H9 (cell line): Measurements from ENCODE around the gene MTERF4. TPM values are rescaled to one million over a fixed set of nuclear protein-coding genes. Genes with fewer than 3 reads are reported as not detected.
A peak's percentile ranks its signal among the peaks of the same experiment; 100 is the strongest.

Source experiments
- DNase-seq: peaks from one replicate; pipeline ENCODE4 v3.0.0-alpha.2; 2017
- H2AFZ ChIP-seq: one replicate; pipeline ENCODE4 v1.6.1; 2013; ENCODE audit warnings: mild to moderate bottlenecking, low read length, control low read depth, moderate library complexity
- H2AK5ac ChIP-seq: 2 replicates; pipeline ENCODE4 v1.6.1; 2013; ENCODE audit warnings: low read length, control low read depth, mixed read lengths; ENCODE audit not compliant: insufficient read length
- H2BK120ac ChIP-seq: one replicate; pipeline ENCODE4 v1.6.1; 2013; ENCODE audit warnings: low read depth, mild to moderate bottlenecking, low read length, control low read depth, inconsistent platforms; ENCODE audit not compliant: poor library complexity, severe bottlenecking
- H2BK12ac ChIP-seq: 2 replicates; pipeline ENCODE4 v1.6.1; 2013; ENCODE audit warnings: low read length, control low read depth, mixed read lengths, low read depth; ENCODE audit not compliant: insufficient read length
- H2BK15ac ChIP-seq: 2 replicates; pipeline ENCODE4 v1.6.1; 2013; ENCODE audit warnings: low read depth, low read length, control low read depth
- H2BK20ac ChIP-seq: one replicate; pipeline ENCODE4 v1.6.1; 2013; ENCODE audit warnings: low read depth, mild to moderate bottlenecking, low read length, control low read depth, inconsistent platforms; ENCODE audit not compliant: poor library complexity, severe bottlenecking
- H2BK5ac ChIP-seq: 2 replicates; pipeline ENCODE4 v1.6.1; 2013; ENCODE audit warnings: low read length, control low read depth, mixed read lengths; ENCODE audit not compliant: insufficient read length
- H3K14ac ChIP-seq: 2 replicates; pipeline ENCODE4 v1.6.1; 2013; ENCODE audit warnings: low read length, control low read depth; ENCODE audit not compliant: insufficient read depth
- H3K18ac ChIP-seq: 2 replicates; pipeline ENCODE4 v1.6.1; 2013; ENCODE audit warnings: low read depth, mild to moderate bottlenecking, mixed read lengths, low read length, control low read depth; ENCODE audit not compliant: insufficient read length
- H3K23ac ChIP-seq: 2 replicates; pipeline ENCODE4 v1.6.1; 2013; ENCODE audit warnings: low read length, control low read depth, mixed read lengths, low read depth; ENCODE audit not compliant: insufficient read length
- H3K23me2 ChIP-seq: 2 replicates; pipeline ENCODE4 v1.6.1; 2013; ENCODE audit warnings: low read depth, mild to moderate bottlenecking, mixed read lengths, low read length, control low read depth; ENCODE audit not compliant: insufficient read length, poor library complexity, severe bottlenecking
- H3K27ac ChIP-seq: 2 replicates; pipeline ENCODE4 v1.5.1; 2013; ENCODE audit warnings: low read length, control low read depth, mixed read lengths, low read depth; ENCODE audit not compliant: insufficient read length
- H3K27me3 ChIP-seq: 2 replicates; pipeline ENCODE4 v1.6.1; 2013; ENCODE audit warnings: low read length, control low read depth, inconsistent platforms; ENCODE audit not compliant: insufficient read depth
- H3K4ac ChIP-seq: 2 replicates; pipeline ENCODE4 v1.6.1; 2013; ENCODE audit warnings: low read depth, mild to moderate bottlenecking, control low read depth, inconsistent platforms, low read length, moderate library complexity
- H3K4me1 ChIP-seq: 2 replicates; pipeline ENCODE4 v1.6.1; 2013; ENCODE audit warnings: low read length, control low read depth, inconsistent platforms; ENCODE audit not compliant: insufficient read depth
- H3K4me2 ChIP-seq: 2 replicates; pipeline ENCODE4 v1.6.1; 2013; ENCODE audit warnings: low read length, control low read depth, mixed read lengths; ENCODE audit not compliant: insufficient read length, insufficient read depth
- H3K56ac ChIP-seq: 2 replicates; pipeline ENCODE4 v1.6.1; 2013; ENCODE audit warnings: low read depth, mild to moderate bottlenecking, mixed read lengths, low read length, control low read depth; ENCODE audit not compliant: insufficient read length
- H3K79me1 ChIP-seq: 2 replicates; pipeline ENCODE4 v1.6.1; 2013; ENCODE audit warnings: low read depth, mild to moderate bottlenecking, moderate library complexity, low read length, control low read depth, inconsistent platforms; ENCODE audit not compliant: insufficient read depth, poor library complexity, severe bottlenecking
- H3K79me2 ChIP-seq: 2 replicates; pipeline ENCODE4 v1.6.1; 2013; ENCODE audit warnings: low read length, control low read depth, inconsistent platforms; ENCODE audit not compliant: insufficient read depth
- H3K9ac ChIP-seq: 2 replicates; pipeline ENCODE4 v1.6.1; 2013; ENCODE audit warnings: low read length, control low read depth, mixed read lengths; ENCODE audit not compliant: insufficient read length; ENCODE audit errors: extremely low read depth
- H3K9me3 ChIP-seq: one replicate; pipeline ENCODE4 v1.6.1; 2013; ENCODE audit warnings: low read depth, low read length, inconsistent platforms; ENCODE audit not compliant: control insufficient read depth
- H3T11ph ChIP-seq: one replicate; pipeline ENCODE4 v1.6.1; 2013; ENCODE audit warnings: mild to moderate bottlenecking, low read length, control low read depth, inconsistent platforms
- H4K20me1 ChIP-seq: one replicate; pipeline ENCODE4 v1.6.1; 2013; ENCODE audit not compliant: control insufficient read depth, insufficient read length, insufficient read depth
- H4K5ac ChIP-seq: 2 replicates; pipeline ENCODE4 v1.6.1; 2013; ENCODE audit warnings: low read depth, mild to moderate bottlenecking, mixed read lengths, low read length, control low read depth; ENCODE audit not compliant: insufficient read length
- H4K8ac ChIP-seq: replicated peaks from 2 replicates; pipeline ENCODE4 v1.6.1; 2013; ENCODE audit warnings: low read length, control low read depth, mixed read lengths, low read depth; ENCODE audit not compliant: insufficient read length
- H4K91ac ChIP-seq: 2 replicates; pipeline ENCODE4 v1.6.1; 2013; ENCODE audit warnings: low read depth, mild to moderate bottlenecking, moderate library complexity, mixed read lengths, low read length, control low read depth; ENCODE audit not compliant: insufficient read length
- H3K27ac Mint-ChIP-seq, 3 experiments: 2 replicates in 2 of 3; 3 replicates in 1 of 3; pipeline ENCODE4 v1.8.0; 2020 to 2021; ENCODE audit warnings: mixed read lengths in 3 of 3, mild to moderate bottlenecking in 1 of 3, moderate library complexity in 1 of 3
- H3K27me3 Mint-ChIP-seq: 2 replicates; pipeline ENCODE4 v1.8.0; 2021; ENCODE audit warnings: low read depth, mild to moderate bottlenecking, moderate library complexity, mixed read lengths
- H3K36me3 Mint-ChIP-seq, 3 experiments: 2 replicates in 2 of 3; 3 replicates in 1 of 3; pipeline ENCODE4 v1.8.0; 2020 to 2021; ENCODE audit warnings: low read depth in 3 of 3, mixed read lengths in 3 of 3; ENCODE audit not compliant: insufficient read depth in 1 of 3
- H3K4me1 Mint-ChIP-seq, 2 experiments: 2 replicates each; pipeline ENCODE4 v1.8.0; 2020; ENCODE audit warnings: mixed read lengths in 2 of 2
- H3K4me3 Mint-ChIP-seq, 2 experiments: 2 replicates in 1 of 2; 3 replicates in 1 of 2; pipeline ENCODE4 v1.8.0; 2020 to 2021; ENCODE audit warnings: mild to moderate bottlenecking in 2 of 2, mixed read lengths in 2 of 2, moderate library complexity in 1 of 2
- H3K9me3 Mint-ChIP-seq, 2 experiments: 2 replicates in 1 of 2; 3 replicates in 1 of 2; pipeline ENCODE4 v1.8.0; 2020; ENCODE audit warnings: mild to moderate bottlenecking in 2 of 2, mixed read lengths in 2 of 2, moderate library complexity in 1 of 2
- WGBS: extraction: QIAGEN DNeasy Blood & Tissue Kit; methylation state at CpG from one replicate; pipeline ENCODE4 v1.1.7; 2013; ENCODE audit warnings: missing lambda C conversion rate, low lambda C conversion rate, mixed read lengths; ENCODE audit not compliant: insufficient read length; ENCODE audit errors: extremely low coverage; 5-methylcytosine and 5-hydroxymethylcytosine counted together
- total RNA-seq: library from RNA; stranded (reverse); gene quantifications from 2 replicates; pipeline ENCODE4 v1.2.1, GENCODE V29; 2021
- TF ChIP-seq, protein P1 (sequence below): fragments of 200-600 bp; sonication (generic); conservative IDR thresholded peaks from 3 replicates; pipeline ENCODE4 v1.8.0; 2021; ENCODE audit warnings: antibody characterized with exemption, mild to moderate bottlenecking

Gene MTERF4
- total RNA-seq, 1 experiment from 2014 or later, result 35.0 TPM

DNA sequence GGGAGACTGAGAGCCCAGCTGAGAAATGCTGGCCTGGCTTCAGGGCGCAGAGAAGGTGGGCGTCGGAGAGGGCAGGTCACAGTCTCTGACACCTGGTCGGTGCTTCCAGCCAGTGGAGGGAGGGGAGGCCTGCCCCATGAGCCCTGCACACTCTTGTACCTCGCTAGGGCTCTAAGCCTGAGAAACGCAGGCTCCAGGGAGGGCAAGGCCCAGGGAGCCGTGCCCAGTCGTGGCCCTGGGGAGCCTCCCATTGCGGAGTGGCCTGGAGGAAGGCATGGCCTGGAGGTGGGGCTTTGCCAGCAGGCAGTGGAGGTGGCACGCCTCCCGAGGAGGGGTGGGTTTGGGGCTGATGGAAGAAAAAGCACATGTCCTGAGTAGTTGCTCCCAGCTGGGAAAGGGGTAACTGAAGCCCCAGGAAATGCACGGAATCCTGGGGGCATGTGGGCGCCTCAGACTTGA is 39.0 kb downstream of the MTERF4 start:
- DNase-seq, result peak; percentile 30

More for the DNA sequence above, 39.0 kb downstream of the MTERF4 start:
- no peak overlapping the region for H3K4me3 Mint-ChIP-seq
- Histone ChIP-seq H4K20me1 (no peaks in the 10 kb centered on the region), H3K27me3 (no peaks in the 10 kb centered on the region), H3K14ac (no peak overlapping the region), H2BK15ac (no peak overlapping the region), H3K56ac (no peak overlapping the region), H3K27ac (no peak overlapping the region), H3K79me2 (no peaks in the 10 kb centered on the region), H3K4ac (no peak overlapping the region), H4K8ac (no peak overlapping the region), H2AK5ac (no peak overlapping the region), H3K4me2 (no peak overlapping the region), H3K23ac (no peak overlapping the region), H2AFZ (no peak overlapping the region), H2BK20ac (no peak overlapping the region), H4K91ac (no peak overlapping the region), H2BK120ac (no peak overlapping the region), H3K9me3 (no peaks in the 10 kb centered on the region), H3K9ac (no peak overlapping the region), H2BK5ac (no peak overlapping the region), H3K18ac (no peak overlapping the region), H3K79me1 (no peaks in the 10 kb centered on the region), H2BK12ac (no peak overlapping the region), H3K23me2 (no peaks in the 10 kb centered on the region), H4K5ac (no peak overlapping the region), H3T11ph (no peak overlapping the region), H3K4me1 (no peaks in the 10 kb centered on the region)
- H3K27ac Mint-ChIP-seq, result no peak overlapping the region
- H3K4me1 Mint-ChIP-seq, result peaks cover 0 to 7% of the 10 kb centered on the region in 2 experiments; a peak in 2 of 4 replicates
- no peaks in the 10 kb centered on the region; a peak in 2 of 5 replicates for H3K9me3 Mint-ChIP-seq
- WGBS, result no CpG with 5 or more reads among the region's 13 CpGs
- no peaks in the 10 kb centered on the region for H3K36me3 Mint-ChIP-seq
- no peaks in the 10 kb centered on the region; the same call in 1 of the 2 replicates for H3K27me3 Mint-ChIP-seq
- TF ChIP-seq, protein P1, sequence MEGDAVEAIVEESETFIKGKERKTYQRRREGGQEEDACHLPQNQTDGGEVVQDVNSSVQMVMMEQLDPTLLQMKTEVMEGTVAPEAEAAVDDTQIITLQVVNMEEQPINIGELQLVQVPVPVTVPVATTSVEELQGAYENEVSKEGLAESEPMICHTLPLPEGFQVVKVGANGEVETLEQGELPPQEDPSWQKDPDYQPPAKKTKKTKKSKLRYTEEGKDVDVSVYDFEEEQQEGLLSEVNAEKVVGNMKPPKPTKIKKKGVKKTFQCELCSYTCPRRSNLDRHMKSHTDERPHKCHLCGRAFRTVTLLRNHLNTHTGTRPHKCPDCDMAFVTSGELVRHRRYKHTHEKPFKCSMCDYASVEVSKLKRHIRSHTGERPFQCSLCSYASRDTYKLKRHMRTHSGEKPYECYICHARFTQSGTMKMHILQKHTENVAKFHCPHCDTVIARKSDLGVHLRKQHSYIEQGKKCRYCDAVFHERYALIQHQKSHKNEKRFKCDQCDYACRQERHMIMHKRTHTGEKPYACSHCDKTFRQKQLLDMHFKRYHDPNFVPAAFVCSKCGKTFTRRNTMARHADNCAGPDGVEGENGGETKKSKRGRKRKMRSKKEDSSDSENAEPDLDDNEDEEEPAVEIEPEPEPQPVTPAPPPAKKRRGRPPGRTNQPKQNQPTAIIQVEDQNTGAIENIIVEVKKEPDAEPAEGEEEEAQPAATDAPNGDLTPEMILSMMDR, result no peak
